Measurements from ENCODE around the gene FIP1L1. TPM values are rescaled to one million over a fixed set of nuclear protein-coding genes. Genes with fewer than 3 reads are reported as not detected.

The FIP1L1 gene
- total RNA-seq, 2 experiments from 2014 or later: 74.5 to 76.2 TPM

DNA sequence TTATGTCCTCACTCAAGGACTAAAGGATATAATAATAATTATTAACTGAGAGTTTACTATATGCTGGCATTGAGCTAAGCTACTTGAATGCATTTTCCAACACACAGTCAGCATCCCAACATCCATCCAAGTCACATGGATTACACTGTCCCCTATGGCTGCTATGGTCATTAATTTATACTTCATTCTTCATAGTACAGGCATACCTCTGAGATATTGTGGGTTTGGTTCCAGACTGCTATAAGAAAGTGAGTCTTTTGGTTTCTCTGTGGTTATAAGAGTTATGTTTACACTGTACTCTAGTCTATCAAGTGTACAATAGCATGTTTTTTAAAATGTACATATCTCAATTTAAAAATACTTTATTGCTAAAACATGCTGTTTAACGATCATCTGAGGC lies 124.7 kb downstream of the FIP1L1 start:
- ChIA-PET CTCF (no interaction called here), POLR2A (no interaction called here)
- no peaks in the 10 kb centered on the region for H3K4me1 Mint-ChIP-seq
- no peak overlapping the region for H3K27ac Mint-ChIP-seq
- no peaks in the 10 kb centered on the region for H3K9me3 Mint-ChIP-seq
- DNase-seq: no peak
- H3K36me3 Mint-ChIP-seq (ENCODE audit: low read depth): no peaks in the 10 kb centered on the region
- no peaks in the 10 kb centered on the region for H3K27me3 Mint-ChIP-seq
- H3K4me3 Mint-ChIP-seq: no peak overlapping the region

DNA sequence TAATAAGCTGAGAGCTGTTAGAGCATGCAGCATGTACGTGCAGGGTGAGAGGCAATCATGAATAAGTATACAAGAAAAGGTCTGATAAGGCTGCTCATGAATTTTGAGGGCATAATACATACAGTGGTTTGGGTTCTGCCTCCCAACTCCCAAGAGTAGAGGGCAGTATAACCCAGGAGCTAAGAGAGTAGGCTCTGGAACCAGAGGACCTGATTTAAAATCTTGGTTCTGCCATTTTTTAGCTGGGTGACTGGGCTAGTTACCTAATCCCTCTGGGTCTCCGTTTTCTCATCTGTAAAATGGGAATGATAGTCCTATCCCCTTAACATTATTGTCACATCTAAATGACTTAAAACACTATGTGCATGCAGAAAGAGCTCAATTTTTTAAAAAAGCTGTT lies 128.5 kb downstream of the FIP1L1 start:
- H3K27ac Mint-ChIP-seq: no peak overlapping the region
- no peaks in the 10 kb centered on the region for H3K9me3 Mint-ChIP-seq
- CTCF ChIA-PET: interaction anchor here (0.7 kb wide), 1 partner anchor 450 kb away, joined by 3 read pairs; no protein-coding TSS in a partner anchor
- DNase-seq: no peak
- POLR2A ChIA-PET: no interaction called here
- H3K27me3 Mint-ChIP-seq: no peaks in the 10 kb centered on the region
- no peaks in the 10 kb centered on the region for H3K4me1 Mint-ChIP-seq
- H3K4me3 Mint-ChIP-seq: no peak overlapping the region
- no peaks in the 10 kb centered on the region for H3K36me3 Mint-ChIP-seq (ENCODE audit: low read depth)

DNA sequence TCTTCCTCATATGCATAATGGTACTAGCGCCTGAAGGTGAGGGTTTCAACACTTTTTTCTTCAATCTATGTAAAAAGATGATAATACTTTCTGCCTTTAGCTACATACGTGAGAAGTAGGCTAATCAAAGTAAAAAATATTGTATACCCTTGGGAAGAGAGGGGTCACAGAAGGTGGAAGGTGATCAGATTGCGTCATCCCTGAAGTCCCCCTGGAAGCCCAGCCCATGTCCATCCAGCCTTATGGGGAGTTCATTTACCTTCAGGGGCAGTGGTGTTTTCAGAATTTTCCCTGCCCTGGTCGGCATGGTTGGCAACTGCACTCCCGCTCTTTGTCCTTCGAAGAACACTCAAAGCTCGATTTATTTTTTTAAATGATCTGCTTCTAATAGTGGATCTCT lies 129.6 kb downstream of the FIP1L1 start:
- POLR2A ChIA-PET: no interaction called here
- Mint-ChIP-seq H3K27ac (no peak overlapping the region), H3K9me3 (no peaks in the 10 kb centered on the region), H3K27me3 (peaks cover 2% of the 10 kb centered on the region), H3K36me3 (ENCODE audit: low read depth) (no peaks in the 10 kb centered on the region), H3K4me1 (no peaks in the 10 kb centered on the region), H3K4me3 (no peak overlapping the region)
- CTCF ChIA-PET: no interaction called here
- DNase-seq: no peak

DNA sequence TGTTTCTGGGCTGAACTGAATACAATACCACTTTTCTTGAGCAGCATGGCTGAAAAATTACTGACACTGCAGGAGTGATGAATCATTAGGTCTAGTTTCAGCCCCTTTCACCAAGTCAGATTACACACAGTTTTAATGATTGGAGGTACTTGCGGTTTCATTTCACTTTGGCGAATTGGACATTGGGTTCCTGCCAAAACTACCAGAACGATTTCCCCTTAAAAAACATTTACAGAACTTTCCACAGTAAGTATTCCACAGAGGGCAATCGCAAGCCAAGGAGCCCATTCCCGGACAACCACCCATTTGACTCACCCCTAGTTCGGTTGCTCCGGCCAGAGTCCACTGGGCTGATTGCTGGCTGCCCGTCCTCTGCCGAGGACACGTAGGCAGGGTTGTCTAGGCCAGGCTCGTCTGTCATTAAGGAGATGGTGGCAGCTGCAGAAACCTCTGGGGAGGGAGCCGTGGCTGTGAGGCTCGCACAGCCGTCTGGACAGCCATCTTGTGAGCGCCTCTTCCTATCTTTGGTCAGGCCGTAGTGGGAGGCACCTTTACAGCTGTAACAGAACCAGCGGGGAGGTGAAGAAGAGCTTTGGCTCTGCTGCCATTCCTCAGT lies 130.3 kb downstream of the FIP1L1 start:
- CTCF ChIA-PET: no interaction called here
- DNase-seq: no peak
- H3K27me3 Mint-ChIP-seq: peaks cover 2% of the 10 kb centered on the region
- no peaks in the 10 kb centered on the region for H3K4me1 Mint-ChIP-seq
- H3K9me3 Mint-ChIP-seq: no peaks in the 10 kb centered on the region
- no peak overlapping the region for H3K4me3 Mint-ChIP-seq
- H3K36me3 Mint-ChIP-seq (ENCODE audit: low read depth): no peaks in the 10 kb centered on the region
- H3K27ac Mint-ChIP-seq: no peak overlapping the region
- POLR2A ChIA-PET: no interaction called here

DNA sequence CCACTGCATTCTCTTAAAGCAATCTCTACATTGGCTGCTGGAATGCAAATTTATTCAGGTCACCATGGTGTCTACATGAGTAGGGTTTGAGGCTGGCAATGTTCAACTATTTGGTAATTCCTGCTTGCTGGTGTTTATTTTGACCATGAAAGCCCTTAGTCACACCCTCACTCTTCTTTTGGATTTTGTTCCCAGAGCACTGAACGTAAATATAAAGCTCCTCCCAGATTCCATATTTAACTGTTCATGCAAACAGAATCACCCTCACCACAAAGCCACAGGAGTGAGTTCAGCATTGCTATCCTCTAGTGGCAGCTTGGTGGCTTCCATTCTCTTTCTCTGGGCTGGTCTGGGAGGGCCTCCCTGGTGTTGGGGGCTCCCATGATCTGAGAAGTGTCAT lies 131.0 kb downstream of the FIP1L1 start:
- ChIA-PET CTCF (no interaction called here), POLR2A (no interaction called here)
- Mint-ChIP-seq H3K4me3 (no peak overlapping the region), H3K4me1 (no peaks in the 10 kb centered on the region), H3K9me3 (no peaks in the 10 kb centered on the region), H3K36me3 (ENCODE audit: low read depth) (no peaks in the 10 kb centered on the region), H3K27me3 (peaks cover 2% of the 10 kb centered on the region), H3K27ac (no peak overlapping the region)
- no peak for DNase-seq

DNA sequence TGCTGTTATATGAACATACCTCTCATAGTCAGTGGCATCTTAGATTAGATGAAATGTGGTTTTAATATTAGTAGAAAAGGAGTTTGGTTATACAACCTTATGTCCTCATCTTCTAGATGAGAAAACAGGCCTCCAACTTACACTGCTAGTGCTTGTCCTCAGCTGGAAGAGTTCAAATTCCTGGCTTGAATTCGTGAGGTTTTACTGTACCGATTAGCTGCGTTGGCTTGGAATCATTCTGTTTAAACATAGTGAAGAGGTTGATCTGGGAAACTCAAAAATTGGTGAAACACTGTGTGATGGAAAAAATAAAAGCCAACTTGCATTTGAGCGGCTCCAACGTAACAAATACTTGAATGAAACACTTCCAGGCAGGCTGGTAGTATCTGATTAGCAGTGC lies 132.9 kb downstream of the FIP1L1 start:
- POLR2A ChIA-PET: no interaction called here
- CTCF ChIA-PET: no interaction called here
- DNase-seq: no peak
- Mint-ChIP-seq H3K9me3 (no peaks in the 10 kb centered on the region), H3K27me3 (peaks cover 2% of the 10 kb centered on the region), H3K4me1 (no peaks in the 10 kb centered on the region), H3K4me3 (no peak overlapping the region), H3K36me3 (ENCODE audit: low read depth) (no peaks in the 10 kb centered on the region), H3K27ac (no peak overlapping the region)

Other genes starting within 250 kb of the FIP1L1 start
- gene SCFD2, start 11.6 kb upstream of the FIP1L1 start, total RNA-seq: 10 to 100 TPM; 12.6 to 14.6 TPM
- gene LNX1, start 213.8 kb downstream of the FIP1L1 start, total RNA-seq: not detected

Measured in activated CD4-positive, alpha-beta memory T cell treated with anti-CD3 and anti-CD28 coated beads, Interleukin-2, amount 10 ng/mL, durations not matched to agents 7 days and 5 days (primary cell).